Vagina (tissue), 2 donors: Measurements from ENCODE around the gene AGAP3. TPM values are rescaled to one million over a fixed set of nuclear protein-coding genes. Genes with fewer than 3 reads are reported as not detected.

Experiments
- DNase-seq, 2 donors: peaks; one replicate each; pipeline ENCODE4 v3.0.0-alpha.2; 2017; ENCODE audit errors: extremely low spot score in 2 of 2
- H3K27ac ChIP-seq: fragments of 200-600 bp; sonication (generic); one replicate; pipeline ENCODE4 v1.5.1; 2019
- H3K27me3 ChIP-seq: fragments of 200-600 bp; sonication (generic); one replicate; pipeline ENCODE4 v1.5.1; 2019
- H3K36me3 ChIP-seq, 2 donors: fragments of 200-600 bp; sonication (generic); one replicate each; pipeline ENCODE4 v1.5.1; 2017 to 2019
- H3K4me1 ChIP-seq: fragments of 200-600 bp; sonication (generic); one replicate; pipeline ENCODE4 v1.5.1; 2019
- H3K4me3 ChIP-seq, 2 donors: fragments of 200-600 bp; sonication (generic); 1 replicate in 1 of 2; 2 replicates in 1 of 2; pipeline ENCODE4 v1.5.1; 2016 to 2019
- H3K9me3 ChIP-seq: fragments of 200-600 bp; sonication (generic); one replicate; pipeline ENCODE4 v1.5.1; 2019
- CTCF ChIP-seq, 3 experiments: fragments of 450-650 bp in 2 of 3; fragments of 200-600 bp in 1 of 3; sonication (generic) in 1 of 3; IDR thresholded peaks; one replicate each; pipeline ENCODE4 v1.5.1; 2017 to 2019; ENCODE audit warnings: antibody characterized with exemption in 3 of 3, mild to moderate bottlenecking in 2 of 3, moderate library complexity in 2 of 3
- POLR2A ChIP-seq, 2 donors: fragments of 450-650 bp; IDR thresholded peaks; one replicate each; pipeline ENCODE4 v1.6.1; 2017; ENCODE audit warnings: antibody characterized with exemption in 2 of 2, mild to moderate bottlenecking in 2 of 2, moderate library complexity in 2 of 2
- POLR2AphosphoS5 ChIP-seq, 2 donors: sonication (generic); formaldehyde crosslinking; IDR thresholded peaks; one replicate each; pipeline ENCODE4 v1.9.0; 2017; ENCODE audit warnings: antibody characterized with exemption in 2 of 2, mild to moderate bottlenecking in 2 of 2, low read depth in 1 of 2; ENCODE audit not compliant: insufficient read depth in 1 of 2
- intact Hi-C: fragments of 100-400 bp; cut with DNase I; formaldehyde crosslinking; loops from one replicate; pipeline ENCODE4 v1.15.1; 2023
- total RNA-seq: library from RNA; depleted of rRNA; stranded (reverse); fragments of >200 nt; gene quantifications from one replicate; pipeline ENCODE4 v1.2.3, GENCODE V29; 2016

The AGAP3 gene
- total RNA-seq, 1 donor from 2014 or later: 98.2 TPM

GRCh38 chr7:151144387-151144786 is 58.1 kb downstream of the AGAP3 start:
- Histone ChIP-seq H3K36me3 (peaks cover 0 to 29% of the 10 kb centered on the region in 2 donors), H3K4me1 (no peaks in the 10 kb centered on the region), H3K27me3 (no peaks in the 10 kb centered on the region), H3K9me3 (no peaks in the 10 kb centered on the region), H3K27ac (no peak overlapping the region), H3K4me3 (no peak overlapping the region)
- intact Hi-C loops: no loop called here
- no peak for DNase-seq
- TF ChIP-seq CTCF (IDR thresholded peaks at IDR 0.05) (no peak), POLR2AphosphoS5 (IDR thresholded peaks at IDR 0.05; ENCODE audit: insufficient read depth in 1 of 2, low read depth in 1 of 2) (no peak), POLR2A (IDR thresholded peaks at IDR 0.05) (no peak)

- no peak for DNase-seq
- TF ChIP-seq POLR2A (IDR thresholded peaks at IDR 0.05) (no peak), POLR2AphosphoS5 (IDR thresholded peaks at IDR 0.05; ENCODE audit: insufficient read depth in 1 of 2, low read depth in 1 of 2) (no peak), CTCF (IDR thresholded peaks at IDR 0.05) (no peak)
- Histone ChIP-seq H3K4me3 (no peak overlapping the region), H3K4me1 (no peaks in the 10 kb centered on the region), H3K27ac (no peak overlapping the region), H3K9me3 (no peaks in the 10 kb centered on the region), H3K27me3 (no peaks in the 10 kb centered on the region), H3K36me3 (peaks cover 0 to 20% of the 10 kb centered on the region in 2 donors)
- intact Hi-C loops: no loop called here
These were observed 60.5 kb downstream of the AGAP3 start for GRCh38 chr7:151146761-151147160.

- intact Hi-C loops: no loop called here
- peak; percentile 62 to 67 for DNase-seq
- no peaks in the 10 kb centered on the region for H3K27me3 ChIP-seq
These were observed 62.3 kb downstream of the AGAP3 start for GRCh38 chr7:151148319-151149259.

GRCh38 chr7:151150388-151150787 is 64.1 kb downstream of the AGAP3 start:
- no peak for DNase-seq
- TF ChIP-seq CTCF (IDR thresholded peaks at IDR 0.05) (no peak), POLR2AphosphoS5 (IDR thresholded peaks at IDR 0.05; ENCODE audit: insufficient read depth in 1 of 2, low read depth in 1 of 2) (no peak), POLR2A (IDR thresholded peaks at IDR 0.05) (no peak)
- no peaks in the 10 kb centered on the region for H3K36me3 ChIP-seq
- no peaks in the 10 kb centered on the region for H3K9me3 ChIP-seq
- no peaks in the 10 kb centered on the region for H3K4me1 ChIP-seq
- intact Hi-C loops: no loop called here
- no peak overlapping the region for H3K4me3 ChIP-seq
- no peak overlapping the region for H3K27ac ChIP-seq
- H3K27me3 ChIP-seq: no peaks in the 10 kb centered on the region

More at GRCh38 chr7:151148319-151149259, 62.3 kb downstream of the AGAP3 start:
- H3K9me3 ChIP-seq: no peaks in the 10 kb centered on the region
- no peak overlapping the region for H3K27ac ChIP-seq
- no peak for TF ChIP-seq POLR2A (IDR thresholded peaks at IDR 0.05)
- no peak for TF ChIP-seq POLR2AphosphoS5 (IDR thresholded peaks at IDR 0.05; ENCODE audit: insufficient read depth in 1 of 2, low read depth in 1 of 2)
- no peak for TF ChIP-seq CTCF (IDR thresholded peaks at IDR 0.05)
- H3K4me1 ChIP-seq: no peaks in the 10 kb centered on the region
- no peak overlapping the region for H3K4me3 ChIP-seq
- peaks cover 0 to 10% of the 10 kb centered on the region in 2 donors for H3K36me3 ChIP-seq
